Measurements from ENCODE around the gene THADA. TPM values are rescaled to one million over a fixed set of nuclear protein-coding genes. Genes with fewer than 3 reads are reported as not detected.

Gene THADA
- total RNA-seq, 1 experiment from 2014 or later = 23.7 TPM

DNA sequence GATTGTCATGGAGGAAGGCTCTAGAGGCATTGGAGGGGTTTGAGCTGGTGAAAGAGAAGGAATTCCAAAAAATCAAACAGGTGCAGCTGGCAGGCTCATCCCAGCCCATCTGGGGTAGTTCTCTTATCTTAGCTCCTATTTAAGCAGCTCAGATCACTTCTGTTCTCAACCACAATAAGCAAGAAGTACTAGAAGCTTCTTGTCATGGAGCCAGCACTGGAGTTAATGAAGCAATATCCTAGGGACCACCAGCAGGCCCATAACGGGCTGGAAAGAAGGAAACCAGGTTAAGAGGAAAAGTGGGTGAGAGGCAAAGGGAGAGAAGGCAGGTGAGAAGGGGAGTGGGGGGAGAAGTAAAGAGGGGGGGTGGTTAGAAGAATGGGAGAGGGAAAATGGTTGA lies 268.7 kb downstream of the THADA start:
- H3K4me3 ChIP-seq (ENCODE audit: insufficient read depth, low read depth, low read length) = no peak overlapping the region
- DNase-seq = no peak
- H3K27me3 ChIP-seq (ENCODE audit: control insufficient read depth, insufficient read depth, low read length) = no peaks in the 10 kb centered on the region
- H3K36me3 ChIP-seq (replicated peaks; ENCODE audit: control insufficient read depth, insufficient read depth, low read length) = no peaks in the 10 kb centered on the region

DNA sequence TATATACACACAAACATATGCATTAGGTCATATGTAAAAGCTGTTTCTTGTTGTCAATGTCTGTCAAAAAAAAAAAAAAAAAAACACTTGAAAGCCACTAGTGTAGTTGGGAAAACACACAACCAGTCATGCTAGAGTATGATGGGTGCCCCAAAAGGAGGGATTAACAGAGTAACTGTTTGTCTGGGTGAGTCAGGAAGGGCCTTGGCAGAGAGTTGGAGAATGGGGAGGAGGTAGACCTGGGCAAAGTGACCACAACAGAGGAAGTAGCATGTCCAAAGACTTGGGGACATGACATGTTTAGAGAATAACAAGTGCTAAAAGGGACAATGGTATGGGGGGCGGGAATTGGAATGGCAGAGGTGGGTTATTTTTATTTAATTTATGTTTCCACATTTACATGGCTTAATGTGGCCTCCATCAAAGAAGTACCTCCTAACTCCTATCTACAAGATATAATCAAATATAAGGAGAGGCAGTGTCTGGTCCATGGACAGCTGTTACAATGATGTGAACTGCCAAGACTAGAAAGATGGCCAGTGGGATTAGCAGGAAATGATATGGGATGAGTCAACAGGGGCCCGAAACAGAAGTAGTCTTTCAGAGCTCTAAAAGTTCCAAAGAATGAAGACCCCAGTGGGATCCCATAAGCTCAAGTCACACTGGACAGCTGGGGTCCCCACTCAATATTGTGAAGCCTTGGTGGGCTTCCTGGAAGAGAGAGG lies 269.6 kb downstream of the THADA start:
- no peaks in the 10 kb centered on the region for H3K36me3 ChIP-seq (replicated peaks; ENCODE audit: control insufficient read depth, insufficient read depth, low read length)
- no peaks in the 10 kb centered on the region for H3K27me3 ChIP-seq (ENCODE audit: control insufficient read depth, insufficient read depth, low read length)
- no peak for DNase-seq
- H3K4me3 ChIP-seq (ENCODE audit: insufficient read depth, low read depth, low read length) = no peak overlapping the region

DNA sequence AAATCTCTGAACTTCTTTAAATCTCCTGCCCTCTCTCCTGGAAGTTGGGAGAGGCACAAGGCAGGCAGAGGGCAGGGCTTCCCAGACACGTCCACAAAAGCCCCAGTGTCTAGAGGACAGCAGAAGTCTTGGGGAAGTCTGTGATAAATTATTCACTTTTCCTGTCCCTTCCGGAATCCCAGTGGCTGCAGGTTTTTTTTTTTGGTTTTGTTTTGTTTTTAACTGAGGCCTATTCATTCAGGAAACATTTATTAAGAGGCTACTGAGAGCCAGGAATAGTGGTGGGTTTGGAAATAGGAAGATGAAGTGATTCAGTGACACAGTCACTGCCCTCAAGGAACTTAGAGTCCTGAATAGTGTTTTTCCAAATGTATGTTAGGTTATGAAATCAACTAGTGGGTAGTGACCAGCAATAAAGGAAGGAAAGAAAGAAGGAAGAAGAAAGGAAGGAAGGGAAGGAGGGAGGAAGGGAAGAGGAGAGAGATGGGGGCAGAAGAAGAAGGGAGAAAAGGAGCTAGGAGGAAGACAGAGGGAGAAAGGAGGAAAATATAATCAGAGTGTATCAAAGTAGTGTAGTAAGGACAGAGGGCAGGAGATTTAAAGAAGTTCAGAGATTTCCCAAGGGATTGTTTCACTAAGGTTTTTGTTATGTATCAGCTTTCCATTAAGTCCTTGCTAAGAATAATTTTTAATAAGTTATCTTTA lies 270.6 kb downstream of the THADA start:
- Histone ChIP-seq H3K27me3 (ENCODE audit: control insufficient read depth, insufficient read depth, low read length) (no peaks in the 10 kb centered on the region), H3K36me3 (replicated peaks; ENCODE audit: control insufficient read depth, insufficient read depth, low read length) (no peaks in the 10 kb centered on the region), H3K4me3 (ENCODE audit: insufficient read depth, low read depth, low read length) (no peak overlapping the region)
- DNase-seq = no peak

DNA sequence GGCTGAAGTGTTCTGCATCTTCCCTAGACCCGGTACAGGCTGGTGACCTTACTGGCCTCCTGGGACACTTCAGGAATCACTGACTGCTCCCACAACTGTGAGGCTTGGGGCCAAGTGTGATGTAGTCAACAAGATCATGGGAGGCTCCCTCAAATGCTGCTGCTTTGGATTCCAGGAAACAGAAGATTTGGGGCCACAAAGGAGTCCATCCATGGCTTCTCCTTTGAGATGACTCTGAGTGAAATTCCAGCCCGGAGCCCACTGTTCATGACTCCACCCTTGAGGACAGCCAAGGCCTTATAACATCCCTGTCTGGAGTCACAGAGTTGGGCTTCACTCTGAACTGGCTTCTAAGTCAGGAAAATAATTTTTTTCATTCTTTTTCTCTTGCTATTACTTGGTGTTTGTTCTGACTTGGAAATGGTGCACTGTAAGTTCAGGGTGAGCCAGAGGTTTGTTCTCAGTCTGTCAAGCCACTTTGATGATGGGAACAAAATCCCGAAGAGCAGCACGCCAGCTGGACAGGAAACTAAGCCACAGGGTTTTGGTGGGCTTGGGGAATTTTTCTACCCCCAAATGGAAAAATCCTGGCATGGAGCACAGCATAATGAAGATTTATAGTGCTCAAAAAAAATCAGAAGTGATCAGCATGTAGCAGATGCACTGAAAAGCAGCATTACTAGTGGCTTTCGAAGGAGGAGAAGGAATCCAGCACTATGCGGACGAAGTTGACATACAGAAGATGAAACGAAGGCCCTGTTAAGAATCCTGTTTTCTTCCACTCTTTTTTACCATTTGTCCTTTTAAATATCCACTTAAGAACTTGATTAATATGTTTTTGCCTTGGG lies 271.4 kb downstream of the THADA start:
- Histone ChIP-seq H3K27me3 (ENCODE audit: control insufficient read depth, insufficient read depth, low read length) (no peaks in the 10 kb centered on the region), H3K36me3 (replicated peaks; ENCODE audit: control insufficient read depth, insufficient read depth, low read length) (no peaks in the 10 kb centered on the region), H3K4me3 (ENCODE audit: insufficient read depth, low read depth, low read length) (no peak overlapping the region)
- no peak for DNase-seq

DNA sequence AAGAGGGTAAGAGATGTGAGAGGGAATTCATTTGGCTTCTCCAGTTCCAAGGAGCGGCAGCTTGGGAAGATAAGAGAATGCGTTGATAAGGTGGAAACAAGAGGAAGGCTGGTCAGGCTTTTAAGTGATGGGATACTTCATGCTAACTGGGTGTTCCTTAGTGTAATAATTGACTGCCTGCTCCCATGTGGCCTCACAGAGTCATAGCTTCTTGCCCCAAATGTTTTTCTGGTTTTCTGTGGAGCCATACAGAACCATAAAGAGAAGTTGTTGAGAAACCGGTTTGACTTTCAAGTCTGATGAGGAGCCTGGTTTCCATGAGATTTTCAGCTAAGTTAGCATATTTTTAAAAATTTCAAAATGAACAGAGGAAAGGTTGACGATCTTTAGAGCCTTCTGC lies 272.0 kb downstream of the THADA start:
- H3K27me3 ChIP-seq (ENCODE audit: control insufficient read depth, insufficient read depth, low read length) = no peaks in the 10 kb centered on the region
- H3K4me3 ChIP-seq (ENCODE audit: insufficient read depth, low read depth, low read length) = no peak overlapping the region
- DNase-seq = no peak
- H3K36me3 ChIP-seq (replicated peaks; ENCODE audit: control insufficient read depth, insufficient read depth, low read length) = no peaks in the 10 kb centered on the region

DNA sequence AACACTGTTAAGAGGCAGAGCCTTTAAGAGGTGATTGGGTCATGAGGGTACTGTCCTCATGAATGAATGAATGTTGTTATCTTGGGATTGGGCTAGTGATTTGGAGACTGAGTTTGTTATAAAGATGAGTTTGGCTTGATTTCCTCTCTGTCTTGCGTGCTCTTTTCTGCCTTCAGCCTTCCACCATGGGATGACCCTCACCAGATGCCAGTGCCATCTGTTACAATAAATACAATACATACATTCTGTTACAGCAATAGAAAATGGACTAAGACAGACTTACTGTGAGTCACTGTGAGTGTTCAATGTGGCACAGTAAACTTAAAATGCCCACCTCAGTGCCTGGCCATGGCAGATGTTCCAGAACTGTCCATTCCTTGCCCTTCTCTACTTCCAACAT lies 274.4 kb downstream of the THADA start:
- no peak for DNase-seq
- Histone ChIP-seq H3K27me3 (ENCODE audit: control insufficient read depth, insufficient read depth, low read length) (no peaks in the 10 kb centered on the region), H3K4me3 (ENCODE audit: insufficient read depth, low read depth, low read length) (no peak overlapping the region), H3K36me3 (replicated peaks; ENCODE audit: control insufficient read depth, insufficient read depth, low read length) (no peaks in the 10 kb centered on the region)

DNA sequence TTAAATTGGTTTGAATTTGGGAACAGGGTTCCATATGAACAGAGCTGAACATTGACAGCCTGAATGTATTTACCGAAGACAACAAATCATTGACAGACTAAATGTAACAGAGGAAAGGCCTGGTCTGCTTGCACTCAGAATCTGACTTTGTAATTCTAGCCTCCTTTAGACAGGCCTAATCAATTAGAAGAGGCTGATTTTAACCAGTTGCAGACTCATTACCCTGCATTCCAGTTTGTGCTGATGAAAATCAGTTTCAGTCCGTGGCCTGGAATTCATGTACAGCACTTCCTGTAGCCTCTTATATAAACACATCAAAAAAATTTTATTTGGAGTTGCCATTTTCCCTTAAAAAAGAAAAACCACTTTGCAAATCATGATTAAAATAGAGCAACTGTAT lies 276.3 kb downstream of the THADA start:
- no peak overlapping the region for H3K4me3 ChIP-seq (ENCODE audit: insufficient read depth, low read depth, low read length)
- DNase-seq = no peak
- no peaks in the 10 kb centered on the region for H3K36me3 ChIP-seq (replicated peaks; ENCODE audit: control insufficient read depth, insufficient read depth, low read length)

DNA sequence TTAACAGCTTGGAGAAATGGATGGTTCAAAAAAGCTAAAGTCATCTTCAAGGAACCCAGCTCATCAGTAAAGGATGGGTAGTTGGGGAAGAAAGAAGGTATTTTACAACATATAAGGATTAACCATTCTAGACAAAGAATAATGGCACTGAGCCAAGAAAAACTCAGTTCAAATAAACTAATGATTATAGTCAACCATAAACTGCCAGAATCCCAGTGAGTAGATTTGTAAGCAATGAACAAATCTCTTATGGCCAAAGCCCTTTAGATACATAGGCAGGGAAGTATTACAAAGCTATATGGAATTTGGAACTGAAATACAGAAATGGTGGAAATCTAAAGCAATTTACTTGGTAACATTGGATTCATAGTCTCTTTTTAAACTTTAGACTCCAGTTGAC lies 277.0 kb downstream of the THADA start:
- DNase-seq = no peak
- Histone ChIP-seq H3K27me3 (ENCODE audit: control insufficient read depth, insufficient read depth, low read length) (no peaks in the 10 kb centered on the region), H3K4me3 (ENCODE audit: insufficient read depth, low read depth, low read length) (no peak overlapping the region), H3K36me3 (replicated peaks; ENCODE audit: control insufficient read depth, insufficient read depth, low read length) (no peaks in the 10 kb centered on the region)

More for the DNA sequence above, 276.3 kb downstream of the THADA start:
- H3K27me3 ChIP-seq (ENCODE audit: control insufficient read depth, insufficient read depth, low read length) = no peaks in the 10 kb centered on the region

DNA sequence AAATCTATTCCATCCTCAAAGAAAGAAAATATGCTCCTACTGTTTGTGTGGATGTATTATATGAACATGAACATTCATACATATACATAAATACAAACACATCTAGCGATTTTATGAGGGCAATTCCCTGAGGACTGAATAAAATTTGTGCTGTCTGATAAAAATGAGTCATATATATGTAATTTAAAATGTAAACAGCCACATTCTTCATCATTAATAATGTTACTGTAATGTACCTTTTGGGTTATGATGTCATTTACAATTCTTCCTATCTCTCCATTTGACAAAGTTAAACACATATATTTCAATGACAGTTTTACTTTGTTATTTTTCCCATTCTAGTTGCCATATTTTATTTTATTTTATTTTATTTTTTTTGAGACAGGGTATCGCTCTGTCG lies 278.2 kb downstream of the THADA start:
- Histone ChIP-seq H3K27me3 (ENCODE audit: control insufficient read depth, insufficient read depth, low read length) (no peaks in the 10 kb centered on the region), H3K4me3 (ENCODE audit: insufficient read depth, low read depth, low read length) (no peak overlapping the region), H3K36me3 (replicated peaks; ENCODE audit: control insufficient read depth, insufficient read depth, low read length) (no peaks in the 10 kb centered on the region)
- DNase-seq = no peak

DNA sequence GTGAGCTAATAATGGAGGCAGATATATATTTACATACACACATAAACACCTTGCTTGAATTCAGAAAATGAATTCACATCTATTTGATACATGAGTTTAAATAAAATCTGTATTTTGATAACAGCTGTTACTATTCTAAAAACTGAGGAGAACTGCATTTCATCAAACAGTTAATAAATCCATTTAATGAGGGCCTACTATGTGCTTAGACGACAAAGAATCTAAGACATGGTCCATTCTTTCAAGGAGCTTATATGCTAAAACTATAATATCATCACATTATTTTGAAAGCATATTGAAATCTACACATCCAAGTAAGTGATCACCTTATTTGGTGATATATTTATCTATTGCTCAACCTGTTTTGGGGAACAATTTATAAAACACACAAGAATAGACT lies 278.6 kb downstream of the THADA start:
- Histone ChIP-seq H3K27me3 (ENCODE audit: control insufficient read depth, insufficient read depth, low read length) (no peaks in the 10 kb centered on the region), H3K4me3 (ENCODE audit: insufficient read depth, low read depth, low read length) (no peak overlapping the region), H3K36me3 (replicated peaks; ENCODE audit: control insufficient read depth, insufficient read depth, low read length) (no peaks in the 10 kb centered on the region)
- no peak for DNase-seq

DNA sequence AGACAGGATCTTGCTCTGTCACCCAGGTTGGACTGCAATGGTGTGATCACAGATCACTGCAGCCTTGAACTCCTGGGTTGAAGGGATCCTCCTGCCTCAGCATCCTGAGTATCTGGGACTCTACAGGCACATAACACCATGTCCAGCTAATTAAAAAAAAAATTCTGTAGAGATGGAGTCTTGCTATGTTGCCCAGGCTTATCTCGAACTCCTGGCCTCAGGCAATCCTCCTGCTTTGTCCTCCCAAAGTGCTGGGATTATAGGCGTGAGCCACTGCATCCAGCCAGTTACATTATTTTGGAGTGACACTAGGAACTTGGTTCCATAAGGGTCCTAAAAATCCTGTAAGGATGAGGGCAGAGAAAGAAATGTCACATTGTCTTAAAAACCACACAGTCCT lies 280.4 kb downstream of the THADA start:
- DNase-seq = no peak
- Histone ChIP-seq H3K27me3 (ENCODE audit: control insufficient read depth, insufficient read depth, low read length) (no peaks in the 10 kb centered on the region), H3K4me3 (ENCODE audit: insufficient read depth, low read depth, low read length) (no peak overlapping the region), H3K36me3 (replicated peaks; ENCODE audit: control insufficient read depth, insufficient read depth, low read length) (no peaks in the 10 kb centered on the region)

DNA sequence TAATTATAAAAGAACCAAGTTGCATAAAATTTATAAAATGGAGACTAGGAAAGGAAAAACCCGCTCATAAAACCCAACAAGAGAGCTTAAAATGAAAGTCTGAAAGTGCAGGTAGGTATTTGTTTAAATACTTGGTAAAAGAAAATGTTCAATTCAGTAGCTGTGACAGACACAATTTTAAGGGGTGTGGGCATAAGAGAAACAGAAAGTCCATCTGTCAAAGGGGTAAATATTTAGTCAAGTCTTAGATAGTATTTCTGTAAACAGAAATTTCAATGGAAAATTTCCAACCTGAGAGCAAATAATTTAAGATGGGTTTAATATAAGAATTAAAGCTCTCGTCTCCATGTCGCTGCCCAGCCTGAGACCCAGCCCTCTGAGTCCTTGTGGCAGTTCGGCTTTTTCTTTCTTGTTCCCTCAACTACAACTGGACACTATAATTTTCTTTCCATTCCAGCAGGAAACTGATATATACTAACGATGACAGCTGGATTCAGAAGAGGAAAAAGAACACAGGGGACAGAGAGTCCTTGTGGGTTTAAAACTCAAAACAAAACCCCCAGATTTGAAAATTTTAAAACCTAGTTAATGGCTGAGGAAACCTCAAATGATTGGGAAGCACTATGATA lies 281.4 kb downstream of the THADA start:
- DNase-seq = no peak
- H3K36me3 ChIP-seq (replicated peaks; ENCODE audit: control insufficient read depth, insufficient read depth, low read length) = no peaks in the 10 kb centered on the region

DNA sequence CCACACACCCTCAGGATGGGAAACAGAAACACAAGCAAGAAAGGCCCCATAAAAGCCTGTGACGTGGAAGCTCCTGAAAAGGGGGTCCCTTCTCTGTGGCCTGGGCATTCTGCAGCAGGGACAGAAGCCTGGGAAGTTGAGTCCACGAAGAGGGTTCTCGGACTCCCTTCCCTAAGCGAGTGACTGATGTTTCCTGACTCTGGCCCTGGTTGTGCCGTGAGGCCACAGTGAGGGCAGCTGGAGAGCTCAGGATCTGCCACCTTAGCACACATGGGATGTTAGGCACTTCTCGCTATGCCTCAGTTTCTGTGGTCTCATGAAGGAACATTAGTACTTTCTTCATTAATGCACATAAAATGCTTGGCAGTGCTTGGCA lies 282.2 kb downstream of the THADA start:
- H3K4me3 ChIP-seq (ENCODE audit: insufficient read depth, low read depth, low read length) = no peak overlapping the region
- no peaks in the 10 kb centered on the region for H3K27me3 ChIP-seq (ENCODE audit: control insufficient read depth, insufficient read depth, low read length)
- no peaks in the 10 kb centered on the region for H3K36me3 ChIP-seq (replicated peaks; ENCODE audit: control insufficient read depth, insufficient read depth, low read length)
- DNase-seq = no peak

More for the DNA sequence above, 281.4 kb downstream of the THADA start:
- H3K4me3 ChIP-seq (ENCODE audit: insufficient read depth, low read depth, low read length) = no peak overlapping the region
- H3K27me3 ChIP-seq (ENCODE audit: control insufficient read depth, insufficient read depth, low read length) = no peaks in the 10 kb centered on the region

DNA sequence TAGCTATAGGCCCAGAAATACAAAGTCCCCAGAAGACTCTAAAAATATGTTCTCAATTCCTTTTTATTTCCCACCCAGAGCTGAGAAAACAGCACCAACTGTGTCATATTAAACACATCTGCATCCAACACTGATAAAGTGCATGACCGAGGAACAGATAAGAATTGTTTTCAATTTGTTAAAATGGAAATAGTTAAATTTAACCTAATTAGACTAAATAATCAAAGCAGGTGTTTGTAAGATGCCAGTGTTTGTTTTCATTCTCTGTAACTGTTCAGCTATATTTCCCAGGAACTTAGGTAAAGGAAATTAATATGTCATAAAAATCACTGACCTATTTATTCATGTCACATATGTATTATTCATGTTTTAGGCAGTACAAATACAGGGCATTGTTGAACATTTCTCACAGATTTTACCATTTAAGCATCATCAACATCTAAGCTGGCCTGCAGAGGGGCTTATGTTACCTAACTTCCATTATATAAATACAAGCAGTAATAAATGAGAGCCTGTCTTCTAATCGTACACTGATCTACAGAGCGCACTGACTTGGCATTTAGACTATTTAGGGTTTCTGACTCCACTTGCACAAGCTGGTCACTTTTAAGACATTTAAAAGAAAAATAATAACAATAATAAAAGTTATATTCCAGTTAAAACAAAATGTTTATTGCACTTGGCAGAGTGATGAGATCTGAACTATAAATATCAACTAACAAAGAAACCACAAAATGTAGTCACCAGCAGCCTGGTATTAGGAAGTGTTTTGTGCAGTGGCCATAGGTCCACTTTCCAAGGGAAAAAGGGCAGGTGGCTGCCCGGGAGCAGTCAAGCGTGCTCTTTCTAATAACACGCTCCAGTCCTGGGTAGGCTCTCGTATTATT lies 282.8 kb downstream of the THADA start:
- Histone ChIP-seq H3K27me3 (ENCODE audit: control insufficient read depth, insufficient read depth, low read length) (no peaks in the 10 kb centered on the region), H3K36me3 (replicated peaks; ENCODE audit: control insufficient read depth, insufficient read depth, low read length) (no peaks in the 10 kb centered on the region), H3K4me3 (ENCODE audit: insufficient read depth, low read depth, low read length) (no peak overlapping the region)
- no peak for DNase-seq

Measured in H7 (cell line).